ENCODE results near the gene B4GALNT2.
"Not testable (repeated sequence)": the region's sequence is repeated elsewhere in the genome, so short reads cannot be mapped to it uniquely, and the experiment has no call there.

B4GALNT2 gene

GRCh38 chr17:49132317-49132698 lies 261 bp upstream of the B4GALNT2 start:
- Histone ChIP-seq H3K27ac (ENCODE audit: low read depth, low read length) (no peak overlapping the region), H3K4me3 (ENCODE audit: low read depth in 1 of 5, low read length in 5 of 5) (peak overlapping the region in 3 of 5 donors; percentile 14 to 46 (median 44)), H3K4me1 (ENCODE audit: control insufficient read depth in 5 of 5, insufficient read depth in 5 of 5, low read length in 5 of 5) (peaks cover 0 to 12% (median 10%) of the 10 kb centered on the region in 5 donors), H3K27me3 (ENCODE audit: control insufficient read depth in 5 of 5, insufficient read depth in 4 of 5, low read length in 5 of 5) (peaks cover 14 to 36% (median 21%) of the 10 kb centered on the region in 5 donors), H3K9ac (ENCODE audit: low read length in 5 of 5) (no peak overlapping the region), H3K36me3 (ENCODE audit: control insufficient read depth in 5 of 5, insufficient read depth in 5 of 5, low read length in 5 of 5) (no peaks in the 10 kb centered on the region), H3K9me3 (ENCODE audit: control insufficient read depth in 5 of 5, low read length in 5 of 5) (peaks cover 0 to 8% (median 4%) of the 10 kb centered on the region in 5 donors)

GRCh38 chr17:49136335-49136734 lies 3.8 kb downstream of the B4GALNT2 start:
- H3K4me1 ChIP-seq (ENCODE audit: control insufficient read depth in 5 of 5, insufficient read depth in 5 of 5, low read length in 5 of 5): peaks cover 0 to 12% (median 10%) of the 10 kb centered on the region in 5 donors
- no peak overlapping the region for H3K9ac ChIP-seq (ENCODE audit: low read length in 5 of 5)
- no peak overlapping the region for H3K27ac ChIP-seq (ENCODE audit: low read depth, low read length)
- no peaks in the 10 kb centered on the region for H3K9me3 ChIP-seq (ENCODE audit: control insufficient read depth in 5 of 5, low read length in 5 of 5)
- H3K36me3 ChIP-seq (ENCODE audit: control insufficient read depth in 5 of 5, insufficient read depth in 5 of 5, low read length in 5 of 5): no peaks in the 10 kb centered on the region
- peaks cover 14 to 27% (median 17%) of the 10 kb centered on the region in 5 donors for H3K27me3 ChIP-seq (ENCODE audit: control insufficient read depth in 5 of 5, insufficient read depth in 4 of 5, low read length in 5 of 5)
- H3K4me3 ChIP-seq (ENCODE audit: low read depth in 1 of 5, low read length in 5 of 5): no peak overlapping the region

DNA sequence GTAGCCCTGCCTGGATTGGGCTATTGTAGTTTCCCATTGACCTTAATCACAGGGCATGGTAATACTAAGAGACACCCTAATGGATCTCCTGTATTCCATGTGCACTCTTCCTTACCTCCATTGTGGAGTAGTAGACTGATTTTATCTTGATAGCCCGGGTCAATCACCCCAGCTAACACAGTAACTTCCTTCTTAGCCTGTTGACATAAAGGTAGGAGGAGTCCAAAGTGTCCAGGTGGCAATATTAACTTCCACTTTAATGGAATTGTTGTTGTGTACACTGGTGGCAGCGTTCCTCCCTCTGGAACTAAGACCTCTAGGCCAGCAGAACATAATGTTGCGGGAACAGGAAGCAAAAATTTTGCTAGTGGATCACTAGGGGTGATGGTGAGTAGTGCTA lies 13.1 kb downstream of the B4GALNT2 start:
- H3K4me1 ChIP-seq (ENCODE audit: control insufficient read depth in 5 of 5, insufficient read depth in 5 of 5, low read length in 5 of 5); H3K9me3 ChIP-seq (ENCODE audit: control insufficient read depth in 5 of 5, low read length in 5 of 5); H3K4me3 ChIP-seq (ENCODE audit: low read depth in 1 of 5, low read length in 5 of 5); H3K36me3 ChIP-seq (ENCODE audit: control insufficient read depth in 5 of 5, insufficient read depth in 5 of 5, low read length in 5 of 5); H3K9ac ChIP-seq (ENCODE audit: low read length in 5 of 5); H3K27ac ChIP-seq (ENCODE audit: low read depth, low read length): not testable (repeated sequence)
- peaks cover 0 to 34% (median 9%) of the 10 kb centered on the region in 5 donors for H3K27me3 ChIP-seq (ENCODE audit: control insufficient read depth in 5 of 5, insufficient read depth in 4 of 5, low read length in 5 of 5)

GRCh38 chr17:49146620-49147306 lies 14.2 kb downstream of the B4GALNT2 start:
- H3K4me3 ChIP-seq (ENCODE audit: low read depth in 1 of 5, low read length in 5 of 5): no peak overlapping the region

GRCh38 chr17:49148171-49148570 lies 15.6 kb downstream of the B4GALNT2 start:
- Histone ChIP-seq H3K4me3 (ENCODE audit: low read depth in 1 of 5, low read length in 5 of 5) (no peak overlapping the region), H3K9ac (ENCODE audit: low read length in 5 of 5) (no peak overlapping the region), H3K27me3 (ENCODE audit: control insufficient read depth in 5 of 5, insufficient read depth in 4 of 5, low read length in 5 of 5) (peaks cover 0 to 26% (median 9%) of the 10 kb centered on the region in 5 donors), H3K9me3 (ENCODE audit: control insufficient read depth in 5 of 5, low read length in 5 of 5) (no peaks in the 10 kb centered on the region), H3K27ac (ENCODE audit: low read depth, low read length) (no peak overlapping the region), H3K36me3 (ENCODE audit: control insufficient read depth in 5 of 5, insufficient read depth in 5 of 5, low read length in 5 of 5) (no peaks in the 10 kb centered on the region), H3K4me1 (ENCODE audit: control insufficient read depth in 5 of 5, insufficient read depth in 5 of 5, low read length in 5 of 5) (no peaks in the 10 kb centered on the region)

More at GRCh38 chr17:49146620-49147306, 14.2 kb downstream of the B4GALNT2 start:
- Histone ChIP-seq H3K27ac (ENCODE audit: low read depth, low read length) (no peak overlapping the region), H3K36me3 (ENCODE audit: control insufficient read depth in 5 of 5, insufficient read depth in 5 of 5, low read length in 5 of 5) (no peaks in the 10 kb centered on the region), H3K9me3 (ENCODE audit: control insufficient read depth in 5 of 5, low read length in 5 of 5) (no peaks in the 10 kb centered on the region), H3K27me3 (ENCODE audit: control insufficient read depth in 5 of 5, insufficient read depth in 4 of 5, low read length in 5 of 5) (peaks cover 0 to 27% (median 8%) of the 10 kb centered on the region in 5 donors), H3K4me1 (ENCODE audit: control insufficient read depth in 5 of 5, insufficient read depth in 5 of 5, low read length in 5 of 5) (no peaks in the 10 kb centered on the region), H3K9ac (ENCODE audit: low read length in 5 of 5) (no peak overlapping the region)

- Histone ChIP-seq H3K36me3 (ENCODE audit: control insufficient read depth in 5 of 5, insufficient read depth in 5 of 5, low read length in 5 of 5) (no peaks in the 10 kb centered on the region), H3K27me3 (ENCODE audit: control insufficient read depth in 5 of 5, insufficient read depth in 4 of 5, low read length in 5 of 5) (peaks cover 0 to 19% (median 11%) of the 10 kb centered on the region in 5 donors), H3K27ac (ENCODE audit: low read depth, low read length) (no peak overlapping the region), H3K9ac (ENCODE audit: low read length in 5 of 5) (no peak overlapping the region), H3K4me3 (ENCODE audit: low read depth in 1 of 5, low read length in 5 of 5) (no peak overlapping the region), H3K4me1 (ENCODE audit: control insufficient read depth in 5 of 5, insufficient read depth in 5 of 5, low read length in 5 of 5) (no peaks in the 10 kb centered on the region), H3K9me3 (ENCODE audit: control insufficient read depth in 5 of 5, low read length in 5 of 5) (no peaks in the 10 kb centered on the region)
Measured at GRCh38 chr17:49151996-49152395, 19.4 kb downstream of the B4GALNT2 start.

DNA sequence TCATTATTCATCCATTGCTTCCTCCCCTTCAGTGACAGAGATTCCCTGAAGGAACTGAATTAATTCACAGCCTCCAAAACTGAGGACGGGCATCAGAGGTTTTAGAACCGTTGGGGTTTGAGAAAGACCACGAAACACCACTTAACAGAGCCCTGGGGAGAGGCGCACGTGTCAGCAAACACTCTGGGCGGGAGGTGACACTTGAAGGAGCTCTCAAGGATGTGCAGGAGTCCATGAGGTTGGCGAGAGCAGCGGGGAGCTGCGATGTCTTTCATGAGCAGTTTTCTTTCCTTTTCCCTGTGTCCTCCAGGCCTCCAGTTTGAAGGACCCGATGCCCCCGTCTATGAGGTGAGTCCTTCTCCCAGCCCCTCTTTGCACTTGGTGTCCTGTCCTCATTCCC lies 23.7 kb downstream of the B4GALNT2 start:
- H3K36me3 ChIP-seq (ENCODE audit: control insufficient read depth in 5 of 5, insufficient read depth in 5 of 5, low read length in 5 of 5): no peaks in the 10 kb centered on the region
- H3K27me3 ChIP-seq (ENCODE audit: control insufficient read depth in 5 of 5, insufficient read depth in 4 of 5, low read length in 5 of 5): peaks cover 4 to 28% (median 17%) of the 10 kb centered on the region in 5 donors
- no peaks in the 10 kb centered on the region for H3K9me3 ChIP-seq (ENCODE audit: control insufficient read depth in 5 of 5, low read length in 5 of 5)
- no peak overlapping the region for H3K4me3 ChIP-seq (ENCODE audit: low read depth in 1 of 5, low read length in 5 of 5)
- H3K27ac ChIP-seq (ENCODE audit: low read depth, low read length): no peak overlapping the region
- H3K9ac ChIP-seq (ENCODE audit: low read length in 5 of 5): no peak overlapping the region
- no peaks in the 10 kb centered on the region for H3K4me1 ChIP-seq (ENCODE audit: control insufficient read depth in 5 of 5, insufficient read depth in 5 of 5, low read length in 5 of 5)

GRCh38 chr17:49157784-49158183 lies 25.2 kb downstream of the B4GALNT2 start:
- peaks cover 4 to 28% (median 16%) of the 10 kb centered on the region in 5 donors for H3K27me3 ChIP-seq (ENCODE audit: control insufficient read depth in 5 of 5, insufficient read depth in 4 of 5, low read length in 5 of 5)

DNA sequence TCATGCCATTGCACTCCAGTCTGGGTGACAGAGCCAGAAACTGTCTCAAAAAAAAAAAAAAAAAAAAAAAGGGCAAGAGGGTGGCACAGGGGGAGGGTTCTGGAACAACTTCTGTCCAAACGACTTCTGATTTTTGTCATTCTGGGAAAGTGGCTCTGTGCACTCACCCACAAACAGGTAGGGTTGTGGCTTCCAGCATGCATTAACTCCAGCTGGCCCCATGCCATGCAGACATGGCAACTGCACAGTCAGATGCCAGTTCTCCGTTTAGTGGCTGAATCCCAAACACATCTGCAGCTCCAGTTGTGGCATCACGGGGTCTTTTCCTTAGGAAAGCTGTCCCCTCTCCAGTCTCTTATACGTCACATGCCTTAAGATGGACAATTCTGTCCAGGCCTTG lies 30.3 kb downstream of the B4GALNT2 start:
- Histone ChIP-seq H3K4me1 (ENCODE audit: control insufficient read depth in 5 of 5, insufficient read depth in 5 of 5, low read length in 5 of 5) (no peaks in the 10 kb centered on the region), H3K27me3 (ENCODE audit: control insufficient read depth in 5 of 5, insufficient read depth in 4 of 5, low read length in 5 of 5) (peaks cover 4 to 20% (median 10%) of the 10 kb centered on the region in 5 donors), H3K9ac (ENCODE audit: low read length in 5 of 5) (no peak overlapping the region), H3K36me3 (ENCODE audit: control insufficient read depth in 5 of 5, insufficient read depth in 5 of 5, low read length in 5 of 5) (no peaks in the 10 kb centered on the region), H3K9me3 (ENCODE audit: control insufficient read depth in 5 of 5, low read length in 5 of 5) (no peaks in the 10 kb centered on the region), H3K27ac (ENCODE audit: low read depth, low read length) (no peak overlapping the region), H3K4me3 (ENCODE audit: low read depth in 1 of 5, low read length in 5 of 5) (no peak overlapping the region)

More at GRCh38 chr17:49157784-49158183, 25.2 kb downstream of the B4GALNT2 start:
- Histone ChIP-seq H3K36me3 (ENCODE audit: control insufficient read depth in 5 of 5, insufficient read depth in 5 of 5, low read length in 5 of 5) (no peaks in the 10 kb centered on the region), H3K4me1 (ENCODE audit: control insufficient read depth in 5 of 5, insufficient read depth in 5 of 5, low read length in 5 of 5) (no peaks in the 10 kb centered on the region), H3K4me3 (ENCODE audit: low read depth in 1 of 5, low read length in 5 of 5) (no peak overlapping the region), H3K9ac (ENCODE audit: low read length in 5 of 5) (no peak overlapping the region), H3K9me3 (ENCODE audit: control insufficient read depth in 5 of 5, low read length in 5 of 5) (no peaks in the 10 kb centered on the region), H3K27ac (ENCODE audit: low read depth, low read length) (no peak overlapping the region)

DNA sequence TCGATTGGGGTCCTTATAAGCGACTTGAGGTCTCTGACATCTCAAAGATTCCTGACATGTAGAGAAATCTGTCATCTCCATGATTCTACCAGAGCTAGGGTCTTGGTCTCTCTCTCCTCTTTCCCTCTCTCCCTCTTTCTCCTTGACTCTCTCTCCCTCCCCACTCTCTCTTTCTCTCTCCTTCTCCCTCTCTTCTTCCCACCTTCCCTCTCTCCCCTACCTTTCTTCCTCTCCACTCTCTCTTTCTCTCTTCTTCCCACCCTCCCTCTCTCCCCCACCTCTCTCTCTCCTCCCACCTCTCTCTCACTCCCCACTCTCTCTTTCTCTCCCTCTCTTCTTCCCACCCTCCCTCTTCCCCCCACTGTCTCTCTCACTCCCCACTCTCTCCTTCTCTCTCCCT lies 32.6 kb downstream of the B4GALNT2 start:
- Histone ChIP-seq H3K9me3 (ENCODE audit: control insufficient read depth in 5 of 5, low read length in 5 of 5) (peaks cover 0 to 4% (median 0%) of the 10 kb centered on the region in 5 donors), H3K9ac (ENCODE audit: low read length in 5 of 5) (no peak overlapping the region), H3K4me1 (ENCODE audit: control insufficient read depth in 5 of 5, insufficient read depth in 5 of 5, low read length in 5 of 5) (no peaks in the 10 kb centered on the region), H3K27me3 (ENCODE audit: control insufficient read depth in 5 of 5, insufficient read depth in 4 of 5, low read length in 5 of 5) (peaks cover 13 to 34% (median 23%) of the 10 kb centered on the region in 5 donors), H3K36me3 (ENCODE audit: control insufficient read depth in 5 of 5, insufficient read depth in 5 of 5, low read length in 5 of 5) (no peaks in the 10 kb centered on the region), H3K4me3 (ENCODE audit: low read depth in 1 of 5, low read length in 5 of 5) (no peak overlapping the region), H3K27ac (ENCODE audit: low read depth, low read length) (no peak overlapping the region)
